Endothelial cell of umbilical vein (primary cell): ENCODE measurements around the gene SH3BP4. TPM values are rescaled to one million over a fixed set of nuclear protein-coding genes. Genes with fewer than 3 reads are reported as not detected.

Source experiments
- BruUV-seq: library from RNA; stranded (reverse); fragments of 400-500 nt; replicated peaks from 2 replicates; lab custom pipeline; 2021; lab: Mats Ljungman, UMichigan
- CTCF ChIA-PET: fragments of 300-600, 350-600 bp; sonication (Branson Sonifier 250); formaldehyde crosslinking; loops from one replicate; lab custom pipeline; 2021; ENCODE audit warnings: antibody characterized with exemption, inconsistent platforms; lab: Charles Lee
- POLR2A ChIA-PET: fragments of 300-600, 350-600 bp; sonication (Branson Sonifier 250); formaldehyde crosslinking; loops from one replicate; lab custom pipeline; 2021; ENCODE audit warnings: antibody characterized with exemption, inconsistent platforms; lab: Charles Lee
- DNase-seq: peaks from one replicate; pipeline ENCODE4 v3.0.0-alpha.2; 2011; ENCODE audit warnings: low read depth, low spot score
- FAIRE-seq: peaks from 2 replicates; lab custom pipeline; 2011; peaks lifted over from hg19 to GRCh38; lab: Jason Lieb, UNC
- H2AFZ ChIP-seq: 2 replicates; pipeline ENCODE4 v1.6.0; 2012; ENCODE audit warnings: low read depth, low read length, control low read depth, inconsistent platforms
- H3K27ac ChIP-seq: 2 replicates; pipeline ENCODE4 v1.5.1; 2011; ENCODE audit warnings: low read depth, mild to moderate bottlenecking, control low read depth, low read length, moderate library complexity; ENCODE audit not compliant: insufficient read depth
- H3K27me3 ChIP-seq, 2 experiments: 2 replicates each; pipeline versions ENCODE4 v1.6.0 to v1.6.1; 2011; ENCODE audit warnings: low read length in 2 of 2, mixed read lengths in 1 of 2; ENCODE audit not compliant: control insufficient read depth in 2 of 2, insufficient read depth in 2 of 2
- H3K36me3 ChIP-seq, 2 experiments: 2 replicates in 1 of 2; 3 replicates in 1 of 2; pipeline ENCODE4 v1.5.1; 2011; ENCODE audit warnings: low read length in 2 of 2, mild to moderate bottlenecking in 1 of 2, moderate library complexity in 1 of 2; ENCODE audit not compliant: control insufficient read depth in 2 of 2, insufficient read depth in 2 of 2; ENCODE audit errors: extremely low read depth in 1 of 2
- H3K4me1 ChIP-seq: 3 replicates; pipeline ENCODE4 v1.5.1; 2011; ENCODE audit warnings: mild to moderate bottlenecking, low read length; ENCODE audit not compliant: control insufficient read depth, insufficient read depth; ENCODE audit errors: extremely low read depth
- H3K4me2 ChIP-seq: 2 replicates; pipeline ENCODE4 v1.6.1; 2011; ENCODE audit warnings: low read length, control low read depth, mixed read lengths; ENCODE audit not compliant: insufficient read depth
- H3K4me3 ChIP-seq, 3 experiments: fragments of 200-600 bp in 1 of 3; sonication (generic), shearing (Covaris generic) in 1 of 3; replicated peaks in 1 of 3; 2 replicates each; pipeline ENCODE4 v1.5.1; 2011 to 2016; ENCODE audit warnings: control low read depth in 3 of 3, low read length in 3 of 3, mild to moderate bottlenecking in 2 of 3, inconsistent platforms in 1 of 3, low read depth in 1 of 3, moderate library complexity in 1 of 3; ENCODE audit not compliant: insufficient read depth in 1 of 3
- H3K79me2 ChIP-seq: 2 replicates; pipeline ENCODE4 v1.6.0; 2012; ENCODE audit warnings: low read length, inconsistent platforms; ENCODE audit not compliant: control insufficient read depth, insufficient read depth
- H3K9ac ChIP-seq: replicated peaks from 2 replicates; pipeline ENCODE3; 2011; ENCODE audit warnings: low read length, control low read depth; ENCODE audit not compliant: insufficient read depth; ENCODE audit errors: extremely low read depth
- H3K9me1 ChIP-seq: replicated peaks from 3 replicates; pipeline ENCODE4 v1.6.0; 2011; ENCODE audit warnings: mild to moderate bottlenecking, low read length; ENCODE audit not compliant: control insufficient read depth, insufficient read depth; ENCODE audit errors: extremely low read depth
- H3K9me3 ChIP-seq: replicated peaks from 2 replicates; pipeline ENCODE4 v1.5.1; 2012; ENCODE audit warnings: low read length, inconsistent platforms; ENCODE audit not compliant: control insufficient read depth, insufficient read depth
- H4K20me1 ChIP-seq: replicated peaks from 2 replicates; pipeline ENCODE3; 2011; ENCODE audit warnings: mild to moderate bottlenecking, low read length; ENCODE audit not compliant: control insufficient read depth, insufficient read depth; ENCODE audit errors: extremely low read depth
- GATA2 ChIP-seq: IDR thresholded peaks from 2 replicates; pipeline ENCODE4 v1.7.0; 2011; ENCODE audit warnings: low read depth, mild to moderate bottlenecking, moderate library complexity, mixed read lengths, low read length; ENCODE audit not compliant: insufficient read length, insufficient read depth
- MAX ChIP-seq: IDR thresholded peaks from 2 replicates; pipeline ENCODE4 v1.6.1; 2011; ENCODE audit not compliant: insufficient read depth, insufficient read length
- MYC ChIP-seq: IDR thresholded peaks from one replicate; pipeline ENCODE4 v1.6.1; 2011; ENCODE audit warnings: mild to moderate bottlenecking, low read depth, low read length
- POLR2AphosphoS5 ChIP-seq: IDR thresholded peaks from 2 replicates; pipeline ENCODE4 v1.6.1; 2012; ENCODE audit warnings: low read depth, mild to moderate bottlenecking, control low read depth, low read length, moderate library complexity; ENCODE audit not compliant: insufficient read depth
- dilution Hi-C: fragments of 300-500 bp; cut with MboI; formaldehyde crosslinking; loops from one replicate; pipeline ENCODE4 v1.15.0; 2019; ENCODE audit warnings: low sequenced_read_pairs; ENCODE audit not compliant: extremely low pct_ligation_motif_present
- intact Hi-C: fragments of 100-400 bp; cut with micrococcal nuclease; formaldehyde crosslinking; loops from one replicate; pipeline ENCODE4 v1.10.0; 2022
- polyA plus RNA-seq, 4 experiments: library from polyadenylated mRNA; depleted of rRNA in 3 of 4; stranded (reverse) in 3 of 4; unstranded in 1 of 4; fragments of >200 nt; gene quantifications; 2 replicates each; pipeline versions ENCODE4 v1.2.1 to v1.2.3, GENCODE V29; 2011 to 2012; ENCODE audit warnings: missing spikeins in 1 of 4
- total RNA-seq: library from RNA; stranded (reverse); gene quantifications from 2 replicates; pipeline ENCODE4 v1.2.3, GENCODE V29; 2021

The SH3BP4 gene
- total and polyA plus RNA-seq, 2 donors (not counting 3 experiments of a cell fraction or from before 2014, with no cell fraction given), result 85.2 to 100.0 TPM

GRCh38 chr2:234992624-234993349 is 41.0 kb downstream of the SH3BP4 start:
- no peak overlapping the region for H3K9ac ChIP-seq
- intact Hi-C loops (no loop called here), dilution Hi-C loops (no loop called here)
- ChIA-PET POLR2A (interaction anchor here (0.8 kb wide), 1 partner anchor 21 kb away, joined by 6 read pairs; no protein-coding TSS in a partner anchor), CTCF (interaction anchor here (1.4 kb wide), 1 partner anchor 12 kb away, joined by 4 read pairs; no protein-coding TSS in a partner anchor)
- no TSS peak for BruUV-seq
- peaks cover 90% of the 10 kb centered on the region for H3K79me2 ChIP-seq
- no peak for TF ChIP-seq MYC
- peaks cover 3 to 12% of the 10 kb centered on the region in 2 experiments for H3K36me3 ChIP-seq
- FAIRE-seq, result no peak
- H3K4me2 ChIP-seq, result no peak overlapping the region
- H2AFZ ChIP-seq, result no peak overlapping the region
- H4K20me1 ChIP-seq, result no peaks in the 10 kb centered on the region
- no peaks in the 10 kb centered on the region for H3K27me3 ChIP-seq
- H3K9me1 ChIP-seq, result no peaks in the 10 kb centered on the region
- H3K4me3 ChIP-seq, result no peak overlapping the region
- DNase-seq, result no peak
- no peak overlapping the region for H3K27ac ChIP-seq
- peaks cover 65% of the 10 kb centered on the region for H3K4me1 ChIP-seq
- H3K9me3 ChIP-seq, result no peaks in the 10 kb centered on the region

- dilution Hi-C loops (no loop called here), intact Hi-C loops (no loop called here)
- H3K4me1 ChIP-seq, result peaks cover 61% of the 10 kb centered on the region
- no peak for DNase-seq
- no peak overlapping the region for H3K4me3 ChIP-seq
- no peaks in the 10 kb centered on the region for H3K27me3 ChIP-seq
- peaks cover 88% of the 10 kb centered on the region for H3K79me2 ChIP-seq
- CTCF ChIA-PET, result no interaction called here
- H3K9me1 ChIP-seq, result no peaks in the 10 kb centered on the region
- no peak for FAIRE-seq
- H3K27ac ChIP-seq, result no peak overlapping the region
- H3K9me3 ChIP-seq, result no peaks in the 10 kb centered on the region
- H3K9ac ChIP-seq, result no peak overlapping the region
- H4K20me1 ChIP-seq, result no peaks in the 10 kb centered on the region
- no peak overlapping the region for H3K4me2 ChIP-seq
- BruUV-seq, result no TSS peak
- H2AFZ ChIP-seq, result no peak overlapping the region
- H3K36me3 ChIP-seq, result peaks cover 9 to 16% of the 10 kb centered on the region in 2 experiments
- POLR2A ChIA-PET, result no interaction called here
- TF ChIP-seq MAX, result no peak
- TF ChIP-seq POLR2AphosphoS5, result no peak
- TF ChIP-seq GATA2, result no peak
Observed at GRCh38 chr2:234993541-234993981, 41.7 kb downstream of the SH3BP4 start.
